Hematopoietic multipotent progenitor cell treated with erythropoietin and hydrocortisone succinate and interleukin-3 and kit ligand, for 8 days (in vitro differentiated cells): ENCODE data around the gene CXorf58.
A peak's percentile ranks its signal among the peaks of the same experiment; 100 is the strongest.

ENCODE experiments used
- DNase-seq: peaks from one replicate; pipeline ENCODE4 v3.0.0-alpha.2; 2015

CXorf58 gene

GRCh38 chrX:23901060-23901459 is 6.7 kb upstream of the CXorf58 start:
- DNase-seq, result no peak

- DNase-seq, result peak; percentile 88
Measured at GRCh38 chrX:23901805-23902204, 6.0 kb upstream of the CXorf58 start.

GRCh38 chrX:23902419-23902818 is 5.4 kb upstream of the CXorf58 start:
- DNase-seq, result peak; percentile 36

- DNase-seq, result no peak
Measured at GRCh38 chrX:23904096-23904495, 3.7 kb upstream of the CXorf58 start.

GRCh38 chrX:23907111-23907497 is 702 bp upstream of the CXorf58 start:
- DNase-seq, result no peak

GRCh38 chrX:23908219-23909004 is 606 bp downstream of the CXorf58 start:
- peak; percentile 52 for DNase-seq

GRCh38 chrX:23911126-23911835 is 3.5 kb downstream of the CXorf58 start:
- DNase-seq, result no peak

GRCh38 chrX:23919148-23919547 is 11.3 kb downstream of the CXorf58 start:
- DNase-seq, result no peak

- no peak for DNase-seq
Measured at GRCh38 chrX:23919706-23920320, 12.0 kb downstream of the CXorf58 start.

- no peak for DNase-seq
Measured at GRCh38 chrX:23926015-23926414, 18.2 kb downstream of the CXorf58 start.

- peak; percentile 9 for DNase-seq
Measured at GRCh38 chrX:23930894-23931604, 23.2 kb downstream of the CXorf58 start.

GRCh38 chrX:23932046-23932445 is 24.2 kb downstream of the CXorf58 start:
- DNase-seq, result no peak

- DNase-seq, result no peak
Measured at GRCh38 chrX:23935106-23935505, 27.3 kb downstream of the CXorf58 start.

- DNase-seq, result no peak
Measured at GRCh38 chrX:23936180-23936579, 28.4 kb downstream of the CXorf58 start.

GRCh38 chrX:23937100-23937499 is 29.3 kb downstream of the CXorf58 start:
- no peak for DNase-seq

GRCh38 chrX:23938690-23939089 is 30.9 kb downstream of the CXorf58 start:
- peak; percentile 66 for DNase-seq

GRCh38 chrX:23939203-23939602 is 31.4 kb downstream of the CXorf58 start:
- peak; percentile 26 for DNase-seq

- DNase-seq, result no peak
Measured at GRCh38 chrX:23944234-23944633, 36.4 kb downstream of the CXorf58 start.

GRCh38 chrX:23945206-23945605 is 37.4 kb downstream of the CXorf58 start:
- no peak for DNase-seq

- DNase-seq, result no peak
Measured at GRCh38 chrX:23952391-23952790, 44.6 kb downstream of the CXorf58 start.

GRCh38 chrX:23952984-23953907 is 45.4 kb downstream of the CXorf58 start:
- DNase-seq, result peak; percentile 56

GRCh38 chrX:23953908-23954269 is 46.1 kb downstream of the CXorf58 start:
- peak; percentile 38 for DNase-seq
